DND-41 (cell line): Measurements from ENCODE around the gene OR2AT4.

Experiments
- CTCF ChIP-seq: IDR thresholded peaks from 2 replicates; pipeline ENCODE4 v1.5.1; 2012; ENCODE audit warnings: borderline replicate concordance, low read length, moderate library complexity, mild to moderate bottlenecking; ENCODE audit not compliant: poor library complexity, severe bottlenecking; ENCODE audit errors: extremely low read depth
- EZH2 ChIP-seq: IDR thresholded peaks from 3 replicates; pipeline ENCODE4 v1.6.1; 2012; ENCODE audit warnings: borderline replicate concordance, low read depth, mild to moderate bottlenecking, moderate library complexity, low read length, inconsistent platforms; ENCODE audit not compliant: severe bottlenecking

DNA sequence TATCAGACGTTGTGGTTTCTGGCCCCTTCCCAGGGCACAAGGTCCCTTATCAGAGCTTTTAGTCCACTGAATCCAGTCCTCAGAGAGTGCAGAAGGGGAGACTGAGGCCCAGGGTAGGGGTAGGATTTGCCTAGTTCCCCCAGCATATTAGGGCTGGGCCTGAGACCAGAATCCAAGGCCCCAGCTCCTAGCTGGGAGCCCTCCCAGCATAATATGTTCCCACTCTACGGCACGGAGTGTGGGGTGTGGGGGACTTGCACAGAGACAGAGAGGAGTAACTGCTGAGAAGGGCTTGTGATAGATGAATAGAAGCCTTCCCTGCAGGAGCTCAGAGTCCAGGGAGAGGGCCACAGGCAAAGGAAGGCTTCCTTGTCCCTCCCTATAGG lies 64.1 kb downstream of the OR2AT4 start:
- no peak for TF ChIP-seq CTCF
- no peak for TF ChIP-seq EZH2
